OCI-LY7 (cell line): ENCODE data around the gene ALK.

Experiments used
- EZH2phosphoT487 ChIP-seq: fragments of 200-600 bp; sonication (generic); IDR thresholded peaks from 2 replicates; pipeline ENCODE4 v1.6.1; 2018; ENCODE audit warnings: low read depth, borderline replicate concordance, mild to moderate bottlenecking, mixed run types, antibody characterized with exemption, low read length, moderate library complexity, mixed read lengths
- TF ChIP-seq, protein P1 (sequence below): fragments of 200-600 bp; sonication (generic); conservative IDR thresholded peaks from 2 replicates; pipeline ENCODE4 v1.5.1; 2014; ENCODE audit warnings: mild to moderate bottlenecking, antibody characterized with exemption, low read length, moderate library complexity, mixed read lengths

DNA sequence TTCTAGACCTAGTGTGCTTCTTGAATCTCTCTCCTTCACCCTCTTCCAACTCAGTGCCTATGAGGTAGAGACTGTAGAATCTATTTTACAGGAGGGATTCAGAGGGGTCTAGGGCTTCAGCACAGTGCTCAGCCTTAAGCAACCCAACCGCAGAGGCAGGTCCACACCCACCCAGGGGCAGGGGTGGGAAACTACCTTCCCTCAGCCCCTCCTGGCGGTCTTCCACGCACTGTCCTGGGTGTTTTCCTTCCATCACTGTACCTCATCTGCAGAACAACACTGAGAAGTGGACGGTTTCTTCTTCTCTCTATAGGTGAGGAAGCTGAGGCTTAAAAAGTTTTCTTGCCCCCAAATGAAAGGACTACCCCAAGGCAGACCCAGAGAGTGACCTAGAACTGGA lies 222.3 kb downstream of the ALK start:
- TF ChIP-seq, protein P1, sequence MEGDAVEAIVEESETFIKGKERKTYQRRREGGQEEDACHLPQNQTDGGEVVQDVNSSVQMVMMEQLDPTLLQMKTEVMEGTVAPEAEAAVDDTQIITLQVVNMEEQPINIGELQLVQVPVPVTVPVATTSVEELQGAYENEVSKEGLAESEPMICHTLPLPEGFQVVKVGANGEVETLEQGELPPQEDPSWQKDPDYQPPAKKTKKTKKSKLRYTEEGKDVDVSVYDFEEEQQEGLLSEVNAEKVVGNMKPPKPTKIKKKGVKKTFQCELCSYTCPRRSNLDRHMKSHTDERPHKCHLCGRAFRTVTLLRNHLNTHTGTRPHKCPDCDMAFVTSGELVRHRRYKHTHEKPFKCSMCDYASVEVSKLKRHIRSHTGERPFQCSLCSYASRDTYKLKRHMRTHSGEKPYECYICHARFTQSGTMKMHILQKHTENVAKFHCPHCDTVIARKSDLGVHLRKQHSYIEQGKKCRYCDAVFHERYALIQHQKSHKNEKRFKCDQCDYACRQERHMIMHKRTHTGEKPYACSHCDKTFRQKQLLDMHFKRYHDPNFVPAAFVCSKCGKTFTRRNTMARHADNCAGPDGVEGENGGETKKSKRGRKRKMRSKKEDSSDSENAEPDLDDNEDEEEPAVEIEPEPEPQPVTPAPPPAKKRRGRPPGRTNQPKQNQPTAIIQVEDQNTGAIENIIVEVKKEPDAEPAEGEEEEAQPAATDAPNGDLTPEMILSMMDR: no peak
- no peak for TF ChIP-seq EZH2phosphoT487
